ENCODE measurements around the gene ITGA11. TPM values are rescaled to one million over a fixed set of nuclear protein-coding genes. Genes with fewer than 3 reads are reported as not detected.

ITGA11 gene
- total and polyA plus RNA-seq, 8 donors, result 0.19 to 4.1 (median 0.66) TPM

GRCh38 chr15:68276668-68277067, 155.3 kb downstream of the ITGA11 start:
- WGBS, 2 donors, result 44 to 61% methylated on average over 3 of the region's 3 CpGs
- intact Hi-C loops (cut with DNase I), result no loop called here
- no peak for DNase-seq
- Histone ChIP-seq H3K9me3 (no peaks in the 10 kb centered on the region), H3K4me3 (peak overlapping the region; percentile 84 to 96 (median 92)), H3K4me1 (peaks cover 6 to 31% (median 21%) of the 10 kb centered on the region in 3 donors), H3K27ac (peak overlapping the region; percentile 91 to 97 (median 94)), H3K27me3 (no peaks in the 10 kb centered on the region), H3K36me3 (no peaks in the 10 kb centered on the region)
- no peak for FAIRE-seq
- no peak for ATAC-seq
- TF ChIP-seq CTCF (IDR thresholded peaks at IDR 0.05), result no peak

- Histone ChIP-seq H3K4me1 (peaks cover 5 to 17% (median 16%) of the 10 kb centered on the region in 3 donors), H3K36me3 (no peaks in the 10 kb centered on the region), H3K27me3 (no peaks in the 10 kb centered on the region), H3K27ac (peak overlapping the region in 2 of 4 donors; percentile 10 to 70), H3K4me3 (no peak overlapping the region), H3K9me3 (no peaks in the 10 kb centered on the region)
- FAIRE-seq (no peak), DNase-seq (no peak), ATAC-seq (no peak)
- no peak for TF ChIP-seq CTCF (IDR thresholded peaks at IDR 0.05)
- WGBS, 2 donors, result 43 to 55% methylated on average over 3 of the region's 3 CpGs
- intact Hi-C loops (cut with DNase I), result no loop called here
These were observed 156.7 kb downstream of the ITGA11 start for GRCh38 chr15:68275165-68275746.

- FAIRE-seq, result no peak
- no peak for DNase-seq
- H3K27me3 ChIP-seq, result no peaks in the 10 kb centered on the region
- H3K27ac ChIP-seq, result no peak overlapping the region
- no peaks in the 10 kb centered on the region for H3K36me3 ChIP-seq
- WGBS, 2 donors, result 49 to 66% methylated on average over 5 of the region's 5 CpGs
- no peak for ATAC-seq
- TF ChIP-seq CTCF (IDR thresholded peaks at IDR 0.05), result no peak
- peaks cover 0 to 8% (median 6%) of the 10 kb centered on the region in 3 donors for H3K4me1 ChIP-seq
- no peak overlapping the region for H3K4me3 ChIP-seq
- H3K9me3 ChIP-seq, result no peaks in the 10 kb centered on the region
- intact Hi-C loops (cut with DNase I), result no loop called here
These were observed 157.6 kb downstream of the ITGA11 start for GRCh38 chr15:68274201-68274848.

- H3K27ac ChIP-seq, result peak overlapping the region in 2 of 4 donors; percentile 41 to 72
- no peaks in the 10 kb centered on the region for H3K27me3 ChIP-seq
- intact Hi-C loops (cut with DNase I), result no loop called here
- no peak for DNase-seq
- H3K4me3 ChIP-seq, result no peak overlapping the region
- no peaks in the 10 kb centered on the region for H3K9me3 ChIP-seq
- no peaks in the 10 kb centered on the region for H3K36me3 ChIP-seq
- no peak for TF ChIP-seq CTCF (IDR thresholded peaks at IDR 0.05)
- 70 to 91% methylated on average over 1 of the region's 1 CpG for WGBS, 2 donors
- ATAC-seq, result no peak
- peaks cover 0 to 6% (median 4%) of the 10 kb centered on the region in 3 donors for H3K4me1 ChIP-seq
- no peak for FAIRE-seq
These were observed 159.2 kb downstream of the ITGA11 start for GRCh38 chr15:68272721-68273271.
